Measurements from ENCODE around the gene GMNC. TPM values are rescaled to one million over a fixed set of nuclear protein-coding genes. Genes with fewer than 3 reads are reported as not detected.

Gene GMNC, protein sequence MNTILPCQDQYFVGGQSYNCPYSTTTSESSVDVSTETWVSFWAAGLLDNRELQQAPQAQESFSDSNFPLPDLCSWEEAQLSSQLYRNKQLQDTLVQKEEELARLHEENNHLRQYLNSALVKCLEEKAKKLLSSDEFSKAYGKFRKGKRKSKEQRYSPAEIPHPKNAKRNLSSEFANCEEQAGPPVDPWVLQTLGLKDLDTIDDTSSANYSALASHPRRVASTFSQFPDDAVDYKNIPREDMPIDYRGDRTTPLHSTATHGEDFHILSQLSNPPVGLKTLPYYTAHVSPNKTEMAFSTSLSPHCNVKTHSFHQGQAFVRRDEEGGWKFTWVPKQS
- 0.09 TPM in 1 of 2 replicates, not detected in the other for total RNA-seq (ENCODE audit: low replicate concordance)

DNA sequence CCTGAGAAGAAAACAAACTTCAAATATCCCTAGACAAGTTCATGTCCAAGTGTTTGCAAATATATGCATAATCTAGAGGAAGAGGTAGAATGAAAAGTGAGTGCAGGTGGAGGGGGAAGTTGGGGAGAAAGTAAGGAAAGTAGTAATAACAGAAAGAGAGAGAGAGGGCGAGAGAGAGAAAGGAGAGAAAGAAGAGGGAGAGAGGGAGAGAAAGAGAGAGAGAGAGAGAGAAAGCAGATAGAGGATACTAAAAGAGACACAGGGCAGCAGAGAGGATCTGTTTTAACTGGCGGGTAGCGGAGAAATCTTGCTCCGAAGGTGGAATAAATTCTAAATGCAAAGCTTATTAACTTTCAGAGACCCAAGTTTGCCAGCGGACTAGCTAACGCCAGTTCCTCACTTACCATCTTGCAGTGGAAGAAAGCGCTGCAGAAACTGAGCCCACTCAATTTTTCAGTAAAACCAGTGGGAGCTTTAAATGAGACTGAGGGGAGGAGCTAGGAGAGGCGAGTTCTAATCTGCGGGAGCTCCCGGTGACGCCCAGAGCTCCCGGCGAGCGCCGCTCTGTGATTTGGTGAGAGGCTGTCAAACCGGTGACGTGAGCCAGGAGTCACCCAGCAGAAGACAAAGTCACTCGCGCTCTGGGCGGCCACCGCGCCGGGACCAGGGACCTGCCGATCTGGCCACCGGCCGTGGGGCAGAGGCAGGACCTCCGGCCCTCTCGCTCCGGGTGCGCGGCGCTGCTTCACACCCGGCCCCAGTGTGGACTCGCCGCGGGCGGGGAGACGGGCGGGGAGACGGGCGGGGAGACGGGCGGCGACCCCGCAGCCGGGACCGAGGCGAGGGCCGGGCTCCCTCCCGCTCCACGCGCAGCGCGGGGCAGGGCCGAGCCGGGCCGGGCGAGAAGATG, at the start of gene GMNC:
TSS of gene GMNC (minus strand) at position 486 of the 910 bp plus-strand sequence. CDS start at position 407, 79 bp downstream.
- TF ChIP-seq CTCF (IDR thresholded peaks at IDR 0.05; ENCODE audit: insufficient read depth, low read length) = no peak
- DNase-seq (ENCODE audit: low read depth) = peak; percentile 56
- H3K4me3 ChIP-seq (ENCODE audit: low read depth, low read length) = peak within 1 kb of the TSS; percentile 71

DNA sequence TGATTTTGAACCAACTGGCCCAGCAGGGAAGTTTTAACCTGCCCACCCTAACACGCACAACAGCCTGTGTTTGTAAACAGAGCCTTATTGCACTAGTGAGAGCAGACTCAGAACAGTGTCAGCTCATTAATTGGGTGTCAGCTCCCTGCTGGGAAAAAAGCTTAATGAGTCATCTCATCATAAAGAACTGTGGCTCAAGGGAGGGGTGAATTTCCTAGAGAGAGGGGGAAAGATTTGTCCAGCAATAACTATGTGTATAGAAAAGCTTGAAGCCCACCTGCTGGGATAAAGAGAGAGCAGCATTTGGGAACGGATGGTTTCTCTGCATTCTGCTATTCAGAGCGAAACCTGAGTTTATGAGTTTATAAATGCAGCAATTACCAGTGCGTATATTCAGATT, 48.9 kb upstream of the GMNC start:
- no peak for TF ChIP-seq CTCF (IDR thresholded peaks at IDR 0.05; ENCODE audit: insufficient read depth, low read length)
- DNase-seq (ENCODE audit: low read depth) = no peak
- H3K4me3 ChIP-seq (ENCODE audit: low read depth, low read length) = no peak overlapping the region

- no peak overlapping the region for H3K4me3 ChIP-seq (ENCODE audit: low read depth, low read length)
- no peak for TF ChIP-seq CTCF (IDR thresholded peaks at IDR 0.05; ENCODE audit: insufficient read depth, low read length)
- no peak for DNase-seq (ENCODE audit: low read depth)
Measured at GRCh38 chr3:190909908-190910307, 47.4 kb upstream of the GMNC start.

DNA sequence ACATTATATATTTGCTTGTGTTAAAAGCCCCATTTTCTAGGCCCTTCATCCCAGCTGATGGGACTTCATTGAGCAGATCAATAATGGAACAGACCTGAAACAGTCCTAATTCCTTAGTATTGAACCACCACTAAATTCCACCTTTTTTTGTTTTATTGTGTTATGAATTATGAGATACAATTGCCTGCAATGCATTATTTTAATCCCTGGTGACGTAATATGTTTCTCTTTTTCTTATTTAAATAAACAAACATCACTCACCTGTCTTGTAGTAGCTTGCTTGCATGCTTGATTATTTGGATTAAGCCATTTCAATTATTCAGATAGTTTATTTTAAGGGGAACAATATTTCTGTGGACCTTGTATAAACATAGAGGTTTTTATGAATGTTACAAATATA, 40.7 kb upstream of the GMNC start:
- DNase-seq (ENCODE audit: low read depth) = no peak
- H3K4me3 ChIP-seq (ENCODE audit: low read depth, low read length) = no peak overlapping the region
- TF ChIP-seq CTCF (IDR thresholded peaks at IDR 0.05; ENCODE audit: insufficient read depth, low read length) = no peak

GRCh38 chr3:190902292-190902691, 39.8 kb upstream of the GMNC start:
- no peak for DNase-seq (ENCODE audit: low read depth)
- no peak for TF ChIP-seq CTCF (IDR thresholded peaks at IDR 0.05; ENCODE audit: insufficient read depth, low read length)
- no peak overlapping the region for H3K4me3 ChIP-seq (ENCODE audit: low read depth, low read length)

- DNase-seq (ENCODE audit: low read depth) = no peak
- no peak for TF ChIP-seq CTCF (IDR thresholded peaks at IDR 0.05; ENCODE audit: insufficient read depth, low read length)
- H3K4me3 ChIP-seq (ENCODE audit: low read depth, low read length) = no peak overlapping the region
Measured at GRCh38 chr3:190892395-190892902, 30.0 kb upstream of the GMNC start.
